ENCODE measurements around the gene QSOX2. TPM values are rescaled to one million over a fixed set of nuclear protein-coding genes. Genes with fewer than 3 reads are reported as not detected.

The QSOX2 gene
- total RNA-seq, 1 donor = 12.7 TPM

DNA sequence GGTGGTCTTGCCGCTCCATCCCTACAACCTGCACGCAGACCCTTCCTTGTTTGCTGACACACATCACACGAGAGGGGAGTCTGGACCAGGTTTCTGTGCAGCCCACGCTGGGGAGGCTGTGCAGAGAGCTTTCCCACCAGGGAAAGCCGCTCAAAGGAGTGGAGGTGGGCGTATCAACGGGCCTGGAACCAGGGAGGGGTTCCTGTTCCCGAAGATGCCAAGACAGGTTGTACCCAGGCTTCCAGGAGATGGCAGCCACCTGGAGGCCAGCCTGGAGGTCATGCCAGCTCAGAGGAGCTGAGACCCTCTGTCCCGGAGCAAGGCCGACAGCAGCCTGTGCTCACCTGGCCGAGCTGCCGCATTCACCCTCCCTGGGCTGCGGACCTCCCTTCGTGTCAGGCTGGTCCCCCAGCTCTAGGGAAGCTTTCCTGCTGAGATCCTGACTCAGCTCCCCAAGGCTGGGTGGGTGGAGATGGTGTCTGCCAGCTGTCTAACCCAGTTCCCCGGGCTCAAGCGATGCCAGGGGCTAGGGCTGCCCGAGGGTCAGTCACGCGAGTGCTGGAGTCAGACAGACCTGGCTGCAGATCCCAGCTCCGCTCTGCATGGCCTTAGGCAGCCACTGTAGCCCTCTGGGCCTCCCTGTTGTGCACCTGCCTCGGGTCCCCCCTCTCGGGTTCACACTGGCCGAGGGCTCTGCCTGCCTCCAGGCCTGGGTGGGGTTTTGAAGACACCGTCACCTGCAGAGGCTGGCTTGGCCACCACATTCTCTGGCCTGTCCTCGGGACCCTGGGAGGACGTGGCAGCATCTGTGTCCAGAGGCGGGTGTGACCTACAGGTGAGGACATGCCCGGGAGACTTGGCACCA, 28.5 kb upstream of the QSOX2 start:
- TF ChIP-seq, protein P1, sequence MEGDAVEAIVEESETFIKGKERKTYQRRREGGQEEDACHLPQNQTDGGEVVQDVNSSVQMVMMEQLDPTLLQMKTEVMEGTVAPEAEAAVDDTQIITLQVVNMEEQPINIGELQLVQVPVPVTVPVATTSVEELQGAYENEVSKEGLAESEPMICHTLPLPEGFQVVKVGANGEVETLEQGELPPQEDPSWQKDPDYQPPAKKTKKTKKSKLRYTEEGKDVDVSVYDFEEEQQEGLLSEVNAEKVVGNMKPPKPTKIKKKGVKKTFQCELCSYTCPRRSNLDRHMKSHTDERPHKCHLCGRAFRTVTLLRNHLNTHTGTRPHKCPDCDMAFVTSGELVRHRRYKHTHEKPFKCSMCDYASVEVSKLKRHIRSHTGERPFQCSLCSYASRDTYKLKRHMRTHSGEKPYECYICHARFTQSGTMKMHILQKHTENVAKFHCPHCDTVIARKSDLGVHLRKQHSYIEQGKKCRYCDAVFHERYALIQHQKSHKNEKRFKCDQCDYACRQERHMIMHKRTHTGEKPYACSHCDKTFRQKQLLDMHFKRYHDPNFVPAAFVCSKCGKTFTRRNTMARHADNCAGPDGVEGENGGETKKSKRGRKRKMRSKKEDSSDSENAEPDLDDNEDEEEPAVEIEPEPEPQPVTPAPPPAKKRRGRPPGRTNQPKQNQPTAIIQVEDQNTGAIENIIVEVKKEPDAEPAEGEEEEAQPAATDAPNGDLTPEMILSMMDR (IDR thresholded peaks at IDR 0.05; ENCODE audit: extremely low read depth, low read depth, low read length) = no peak
- H3K36me3 ChIP-seq (ENCODE audit: insufficient read depth, low read length) = no peaks in the 10 kb centered on the region
- no peaks in the 10 kb centered on the region for H3K4me1 ChIP-seq (ENCODE audit: insufficient read depth, low read length)
- H3K4me2 ChIP-seq (ENCODE audit: insufficient read depth, low read length) = no peak overlapping the region
- no peaks in the 10 kb centered on the region for H4K20me1 ChIP-seq (ENCODE audit: insufficient read depth, low read length)
- H3K4me3 ChIP-seq (ENCODE audit: insufficient read depth, low read length) = no peak overlapping the region
- H2AFZ ChIP-seq (ENCODE audit: low read length) = no peak overlapping the region
- H3K9me3 ChIP-seq (ENCODE audit: low read depth, low read length) = no peaks in the 10 kb centered on the region
- no peak overlapping the region for H3K27ac ChIP-seq (ENCODE audit: low read depth, low read length)
- no peak for DNase-seq (ENCODE audit: insufficient read length, low spot score, missing footprints)
- peaks cover 30% of the 10 kb centered on the region for H3K27me3 ChIP-seq (ENCODE audit: insufficient read depth, low read length)
- H3K79me2 ChIP-seq (ENCODE audit: insufficient read depth, low read length) = no peaks in the 10 kb centered on the region

DNA sequence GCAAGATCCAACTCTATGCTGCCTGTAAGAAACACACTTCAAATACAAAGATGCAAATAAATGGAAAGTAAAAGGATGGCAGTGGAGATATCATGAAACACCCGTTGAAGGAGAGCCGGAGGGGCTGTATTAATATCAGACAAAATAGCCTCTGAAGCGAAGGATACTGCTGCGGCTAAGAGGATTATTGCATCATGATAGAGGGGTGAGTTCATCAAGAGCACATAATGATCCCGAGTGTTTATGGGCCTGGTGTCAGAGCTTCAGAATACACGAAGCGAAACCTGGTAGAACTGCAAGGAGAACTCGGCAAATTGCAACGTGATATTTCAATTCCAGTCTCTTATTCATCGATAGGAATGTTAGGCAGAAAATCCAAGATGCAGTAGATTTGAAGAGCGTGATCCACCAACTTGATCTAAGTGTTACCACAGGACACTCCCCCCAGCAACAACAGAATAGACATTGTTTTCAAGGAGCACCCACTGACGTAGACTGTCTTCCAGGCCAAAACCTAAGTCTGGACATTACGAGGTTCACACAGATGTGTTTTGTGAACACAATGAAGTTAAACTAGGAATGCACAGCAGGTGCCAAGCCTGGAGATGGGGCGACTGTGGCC, 27.7 kb upstream of the QSOX2 start:
- Histone ChIP-seq H2AFZ (ENCODE audit: low read length) (no peak overlapping the region), H3K27me3 (ENCODE audit: insufficient read depth, low read length) (peaks cover 29% of the 10 kb centered on the region)
- TF ChIP-seq, protein P1 (IDR thresholded peaks at IDR 0.05; ENCODE audit: extremely low read depth, low read depth, low read length) = no peak

DNA sequence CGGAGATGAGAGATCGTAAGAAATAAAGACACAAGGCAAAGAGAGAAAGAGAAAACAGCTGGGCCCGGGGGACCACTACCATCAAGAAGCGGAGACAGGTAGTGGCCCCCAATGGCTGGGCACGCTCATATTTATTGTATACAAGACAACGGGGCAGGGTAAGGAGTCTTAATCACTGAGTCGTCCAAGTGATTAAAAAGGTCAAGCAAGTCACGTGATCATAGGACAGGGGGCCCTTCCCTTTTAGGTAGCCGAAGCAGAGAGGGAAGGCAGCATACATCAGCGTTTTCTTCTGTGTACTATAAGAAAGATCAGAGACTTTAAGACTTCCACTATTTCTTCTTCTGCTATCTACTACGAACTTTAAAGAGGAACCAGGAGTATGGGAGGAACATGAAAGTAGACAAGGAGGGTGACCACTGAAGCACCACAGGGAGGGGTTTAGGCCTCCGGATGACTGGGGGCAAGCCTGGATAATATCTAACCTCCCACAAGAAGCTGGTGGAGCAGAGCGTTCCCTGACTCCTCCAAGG, 24.6 kb upstream of the QSOX2 start:
- Histone ChIP-seq H3K4me3 (ENCODE audit: insufficient read depth, low read length) (no peak overlapping the region), H3K4me2 (ENCODE audit: insufficient read depth, low read length) (no peak overlapping the region), H3K79me2 (ENCODE audit: insufficient read depth, low read length) (no peaks in the 10 kb centered on the region), H4K20me1 (ENCODE audit: insufficient read depth, low read length) (no peaks in the 10 kb centered on the region), H2AFZ (ENCODE audit: low read length) (no peak overlapping the region), H3K27ac (ENCODE audit: low read depth, low read length) (no peak overlapping the region), H3K27me3 (ENCODE audit: insufficient read depth, low read length) (peaks cover 22% of the 10 kb centered on the region), H3K36me3 (ENCODE audit: insufficient read depth, low read length) (no peaks in the 10 kb centered on the region), H3K9me3 (ENCODE audit: low read depth, low read length) (no peaks in the 10 kb centered on the region), H3K4me1 (ENCODE audit: insufficient read depth, low read length) (no peaks in the 10 kb centered on the region)
- DNase-seq (ENCODE audit: insufficient read length, low spot score, missing footprints) = no peak
- TF ChIP-seq, protein P1 (IDR thresholded peaks at IDR 0.05; ENCODE audit: extremely low read depth, low read depth, low read length) = no peak

More for the DNA sequence above, 27.7 kb upstream of the QSOX2 start:
- no peaks in the 10 kb centered on the region for H3K9me3 ChIP-seq (ENCODE audit: low read depth, low read length)
- DNase-seq (ENCODE audit: insufficient read length, low spot score, missing footprints) = no peak
- H3K4me2 ChIP-seq (ENCODE audit: insufficient read depth, low read length) = no peak overlapping the region
- no peaks in the 10 kb centered on the region for H4K20me1 ChIP-seq (ENCODE audit: insufficient read depth, low read length)
- H3K4me3 ChIP-seq (ENCODE audit: insufficient read depth, low read length) = no peak overlapping the region
- no peaks in the 10 kb centered on the region for H3K36me3 ChIP-seq (ENCODE audit: insufficient read depth, low read length)
- no peaks in the 10 kb centered on the region for H3K4me1 ChIP-seq (ENCODE audit: insufficient read depth, low read length)
- no peak overlapping the region for H3K27ac ChIP-seq (ENCODE audit: low read depth, low read length)
- no peaks in the 10 kb centered on the region for H3K79me2 ChIP-seq (ENCODE audit: insufficient read depth, low read length)

DNA sequence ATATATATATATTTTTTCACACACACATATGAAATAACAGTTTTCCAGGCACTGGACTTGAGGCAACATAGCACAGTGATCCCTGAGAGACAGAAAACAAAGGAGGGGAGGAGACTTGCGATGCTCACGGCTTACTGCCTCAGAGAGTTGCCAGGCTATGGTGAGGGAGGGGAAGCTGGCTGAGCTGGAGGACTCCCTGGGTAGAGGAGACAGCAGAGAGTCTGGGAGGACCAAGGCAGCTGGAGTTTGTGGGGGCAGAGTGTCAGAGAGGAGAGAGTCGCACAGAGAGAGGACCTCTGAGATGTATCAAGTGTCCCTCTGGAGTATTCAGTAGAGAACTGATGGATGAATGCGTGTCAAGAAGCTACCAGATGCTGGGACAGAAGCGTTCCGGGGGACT, 23.1 kb upstream of the QSOX2 start:
- Histone ChIP-seq H3K4me1 (ENCODE audit: insufficient read depth, low read length) (no peaks in the 10 kb centered on the region), H3K79me2 (ENCODE audit: insufficient read depth, low read length) (no peaks in the 10 kb centered on the region), H3K9me3 (ENCODE audit: low read depth, low read length) (no peaks in the 10 kb centered on the region), H3K27ac (ENCODE audit: low read depth, low read length) (no peak overlapping the region), H4K20me1 (ENCODE audit: insufficient read depth, low read length) (no peaks in the 10 kb centered on the region), H3K27me3 (ENCODE audit: insufficient read depth, low read length) (peaks cover 19% of the 10 kb centered on the region), H3K36me3 (ENCODE audit: insufficient read depth, low read length) (no peaks in the 10 kb centered on the region), H3K4me2 (ENCODE audit: insufficient read depth, low read length) (no peak overlapping the region), H3K4me3 (ENCODE audit: insufficient read depth, low read length) (no peak overlapping the region), H2AFZ (ENCODE audit: low read length) (no peak overlapping the region)
- DNase-seq (ENCODE audit: insufficient read length, low spot score, missing footprints) = no peak
- TF ChIP-seq, protein P1 (IDR thresholded peaks at IDR 0.05; ENCODE audit: extremely low read depth, low read depth, low read length) = no peak
